ENCODE data around the gene ECSCR.
"Not testable (repeated sequence)": the region's sequence is repeated elsewhere in the genome, so short reads cannot be mapped to it uniquely, and the experiment has no call there.

ECSCR gene

DNA sequence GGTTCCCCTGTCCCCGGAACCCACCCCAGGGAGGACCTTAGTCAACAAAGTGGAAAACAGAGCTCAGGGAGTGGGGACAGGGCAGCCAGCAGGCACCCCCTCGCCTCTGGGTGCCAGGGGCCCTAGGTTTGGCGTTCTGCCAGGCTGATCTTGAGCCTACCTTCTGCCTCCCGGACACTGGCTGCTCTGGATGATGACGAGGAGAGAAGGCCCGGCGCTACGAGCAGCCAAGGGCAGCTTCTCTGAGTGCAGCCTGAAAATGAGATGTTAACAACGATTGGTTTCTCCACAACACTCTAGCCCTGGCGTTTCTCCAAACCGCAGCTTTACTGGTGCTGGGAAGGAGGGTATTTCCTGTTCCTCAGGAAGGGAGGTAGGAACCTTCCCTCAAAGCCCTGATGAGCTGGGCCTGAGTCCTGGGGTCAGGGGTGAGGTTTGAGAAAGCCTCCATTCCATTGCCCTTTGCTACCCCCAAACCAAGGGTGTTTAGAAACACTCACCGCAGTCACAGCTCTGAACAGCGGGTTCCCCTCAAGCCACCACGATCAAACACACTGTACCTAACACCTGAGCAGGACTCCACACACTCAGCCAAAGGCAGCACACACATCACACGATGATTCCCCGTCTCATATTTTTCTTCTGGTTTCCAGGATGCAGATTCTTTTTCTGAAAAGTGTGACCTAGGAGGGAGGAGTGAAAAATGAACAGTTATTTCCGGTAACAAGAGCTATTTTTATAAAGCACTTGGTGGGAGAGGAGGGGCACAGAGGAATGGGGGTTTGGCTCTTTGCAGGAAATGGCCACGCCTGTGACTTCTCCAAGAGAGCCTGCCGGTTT is 19.7 kb upstream of the ECSCR start, which contains the start of gene STING1:
STING1 (minus strand) TSS at position 709 of the 840 bp plus-strand sequence. CDS start 1,054 bp downstream, outside the sequence.
- TF ChIP-seq POLR2AphosphoS5 (IDR thresholded peaks at IDR 0.05; ENCODE audit: low read depth, low read length): no peak
- no peak for TF ChIP-seq POLR2A (IDR thresholded peaks at IDR 0.05; ENCODE audit: low read depth, low read length)
- TF ChIP-seq TAF1 (IDR thresholded peaks at IDR 0.05; ENCODE audit: borderline replicate concordance, low read depth, low read length): no peak
- FAIRE-seq (peak; percentile 65), DNase-seq (ENCODE audit: insufficient read length) (no peak)

- DNase-seq (ENCODE audit: insufficient read length) (no peak), FAIRE-seq (no peak)
Observed at GRCh38 chr5:139481580-139482049, 19.1 kb upstream of the ECSCR start.

GRCh38 chr5:139481122-139481533 is 18.6 kb upstream of the ECSCR start:
- DNase-seq (ENCODE audit: insufficient read length): no peak
- no peak for FAIRE-seq
- no peak for TF ChIP-seq TAF1 (IDR thresholded peaks at IDR 0.05; ENCODE audit: borderline replicate concordance, low read depth, low read length)
- no peak for TF ChIP-seq POLR2A (IDR thresholded peaks at IDR 0.05; ENCODE audit: low read depth, low read length)
- TF ChIP-seq POLR2AphosphoS5 (IDR thresholded peaks at IDR 0.05; ENCODE audit: low read depth, low read length): no peak

More at GRCh38 chr5:139481580-139482049, 19.1 kb upstream of the ECSCR start:
- TF ChIP-seq TAF1 (IDR thresholded peaks at IDR 0.05; ENCODE audit: borderline replicate concordance, low read depth, low read length) (no peak), POLR2A (IDR thresholded peaks at IDR 0.05; ENCODE audit: low read depth, low read length) (no peak), POLR2AphosphoS5 (IDR thresholded peaks at IDR 0.05; ENCODE audit: low read depth, low read length) (no peak)

DNA sequence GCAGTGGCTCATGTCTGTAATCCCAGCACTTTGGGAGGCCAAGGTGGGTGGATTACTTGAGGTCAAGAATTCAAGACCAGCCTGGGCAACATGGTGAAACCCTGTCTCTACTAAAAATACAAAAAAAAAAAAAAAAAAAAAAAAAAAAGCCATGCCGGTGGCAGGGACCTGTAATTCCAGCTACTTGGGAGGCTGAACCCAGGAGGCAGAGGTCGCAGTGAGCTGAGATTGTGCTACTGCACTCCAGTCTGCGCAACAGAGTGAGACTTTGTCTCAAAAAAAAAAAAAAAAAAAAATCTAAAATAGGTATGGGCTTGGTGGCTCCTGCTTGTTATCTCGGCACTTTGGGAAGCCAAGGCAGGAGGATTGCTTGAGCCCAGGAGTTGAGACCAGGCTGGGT is 17.2 kb upstream of the ECSCR start:
- DNase-seq (ENCODE audit: insufficient read length); FAIRE-seq: not testable (repeated sequence)

DNA sequence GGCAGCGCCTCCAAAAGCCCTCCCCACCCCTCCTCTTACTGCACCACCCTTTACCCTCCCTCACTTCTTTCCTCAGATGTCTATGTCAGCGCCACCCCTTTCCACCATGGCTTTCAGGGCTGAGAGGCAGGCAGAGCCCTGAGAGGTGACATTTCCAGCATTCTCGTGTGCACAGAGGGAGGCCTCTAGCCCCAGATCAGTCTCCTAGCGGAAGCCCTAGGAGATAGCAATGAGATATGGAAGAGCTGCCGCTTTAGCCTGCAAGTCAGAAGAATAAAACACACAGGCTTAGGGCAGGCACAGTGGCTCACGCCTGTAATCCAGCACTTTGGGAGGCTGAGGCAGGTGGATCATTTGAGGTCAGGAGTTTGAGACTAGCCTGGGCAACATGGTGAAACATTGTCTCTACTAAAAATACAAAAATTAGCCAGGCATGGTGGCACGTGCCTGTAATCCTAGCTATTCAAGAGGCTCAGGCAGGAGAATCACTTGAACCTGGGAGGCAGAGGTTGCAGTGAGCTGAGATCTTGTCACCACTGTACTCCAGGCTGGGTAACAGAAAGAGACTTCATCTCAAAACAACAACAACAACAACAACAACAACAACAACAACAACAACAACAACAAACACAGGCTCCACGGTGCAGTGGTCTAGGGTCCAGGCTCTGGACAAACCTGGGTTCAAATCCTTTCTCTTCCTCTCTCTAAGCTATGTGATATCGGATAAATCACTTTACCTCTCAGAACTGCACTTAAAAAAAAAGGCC is 16.3 kb upstream of the ECSCR start:
- not testable (repeated sequence) for FAIRE-seq; DNase-seq (ENCODE audit: insufficient read length)

- no peak for TF ChIP-seq POLR2A (IDR thresholded peaks at IDR 0.05; ENCODE audit: low read depth, low read length)
- TF ChIP-seq TAF1 (IDR thresholded peaks at IDR 0.05; ENCODE audit: borderline replicate concordance, low read depth, low read length): no peak
- TF ChIP-seq POLR2AphosphoS5 (IDR thresholded peaks at IDR 0.05; ENCODE audit: low read depth, low read length): no peak
- FAIRE-seq (no peak), DNase-seq (ENCODE audit: insufficient read length) (no peak)
Observed at GRCh38 chr5:139475865-139476617, 13.5 kb upstream of the ECSCR start.

GRCh38 chr5:139474890-139475791 is 12.6 kb upstream of the ECSCR start:
- FAIRE-seq (no peak), DNase-seq (ENCODE audit: insufficient read length) (no peak)
- TF ChIP-seq POLR2A (IDR thresholded peaks at IDR 0.05; ENCODE audit: low read depth, low read length) (no peak), POLR2AphosphoS5 (IDR thresholded peaks at IDR 0.05; ENCODE audit: low read depth, low read length) (no peak)

DNA sequence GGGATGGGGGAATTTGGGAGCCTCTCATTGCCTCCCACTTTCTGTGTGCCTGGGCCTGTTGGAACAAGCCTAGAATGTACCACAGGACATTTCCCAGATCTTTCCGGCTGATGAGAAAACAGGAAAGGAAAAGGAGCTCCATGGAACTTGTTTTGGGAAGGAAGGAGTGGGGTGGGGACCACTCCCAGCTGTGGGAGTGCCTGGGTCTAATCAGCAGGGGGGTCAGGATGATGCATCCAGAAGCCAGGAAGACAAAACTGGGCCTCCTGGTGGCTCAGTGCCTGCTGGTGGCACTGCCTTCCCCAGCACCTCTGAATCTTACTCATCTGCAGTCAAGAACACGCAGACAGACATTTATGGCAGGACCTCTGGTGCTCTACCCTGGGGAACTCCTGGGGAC is 11.0 kb upstream of the ECSCR start:
- FAIRE-seq: no peak
- DNase-seq (ENCODE audit: insufficient read length): no peak
- TF ChIP-seq POLR2A (IDR thresholded peaks at IDR 0.05; ENCODE audit: low read depth, low read length) (no peak), TAF1 (IDR thresholded peaks at IDR 0.05; ENCODE audit: borderline replicate concordance, low read depth, low read length) (no peak), POLR2AphosphoS5 (IDR thresholded peaks at IDR 0.05; ENCODE audit: low read depth, low read length) (no peak)

GRCh38 chr5:139473105-139473504 is 10.6 kb upstream of the ECSCR start:
- DNase-seq (ENCODE audit: insufficient read length): no peak
- TF ChIP-seq POLR2AphosphoS5 (IDR thresholded peaks at IDR 0.05; ENCODE audit: low read depth, low read length) (no peak), POLR2A (IDR thresholded peaks at IDR 0.05; ENCODE audit: low read depth, low read length) (no peak), TAF1 (IDR thresholded peaks at IDR 0.05; ENCODE audit: borderline replicate concordance, low read depth, low read length) (no peak)
- no peak for FAIRE-seq

DNA sequence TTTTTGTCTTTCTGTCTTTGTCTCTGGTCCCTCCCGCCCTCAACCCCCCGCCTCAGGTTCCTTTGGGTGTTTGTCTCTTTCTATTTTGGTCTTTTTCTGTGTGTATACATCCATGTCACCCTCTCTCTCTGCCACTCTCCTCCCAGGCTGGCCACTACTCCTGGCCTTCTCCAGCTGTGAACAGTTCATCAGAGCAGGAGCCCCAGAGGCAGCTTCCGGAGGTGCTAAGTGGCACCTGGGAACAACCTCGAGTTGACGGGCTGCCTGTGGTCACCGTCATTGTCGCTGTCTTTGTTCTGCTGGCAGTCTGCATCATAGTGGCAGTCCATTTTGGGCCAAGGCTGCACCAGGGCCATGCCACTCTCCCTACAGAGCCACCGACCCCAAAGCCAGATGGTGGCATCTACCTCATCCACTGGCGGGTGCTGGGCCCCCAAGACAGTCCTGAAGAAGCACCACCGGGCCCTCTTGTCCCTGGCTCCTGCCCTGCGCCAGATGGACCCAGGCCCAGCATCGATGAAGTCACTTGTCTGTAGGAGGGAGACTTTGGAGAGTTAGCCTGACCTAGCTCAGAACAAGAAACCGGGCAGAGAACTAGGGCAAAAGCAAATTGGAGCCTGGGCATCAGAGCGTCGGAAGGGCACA is 10.0 kb upstream of the ECSCR start:
- TF ChIP-seq POLR2A (IDR thresholded peaks at IDR 0.05; ENCODE audit: low read depth, low read length) (no peak), TAF1 (IDR thresholded peaks at IDR 0.05; ENCODE audit: borderline replicate concordance, low read depth, low read length) (no peak), POLR2AphosphoS5 (IDR thresholded peaks at IDR 0.05; ENCODE audit: low read depth, low read length) (no peak)
- DNase-seq (ENCODE audit: insufficient read length) (no peak), FAIRE-seq (no peak)
